Activated T-cell treated with anti-CD3 and anti-CD28 coated beads, Interleukin-2, amount 50 U/mL, for 24 hours (primary cell): ENCODE measurements around the gene SLC5A2.
A peak's percentile ranks its signal among the peaks of the same experiment; 100 is the strongest.
"Not testable (repeated sequence)": the region's sequence is repeated elsewhere in the genome, so short reads cannot be mapped to it uniquely, and the experiment has no call there.

Experiments
- DNase-seq: peaks from one replicate; pipeline ENCODE4 v3.0.0-alpha.2; 2020
- H3K27ac Mint-ChIP-seq: 2 replicates; pipeline ENCODE4 v1.8.0; 2020; ENCODE audit warnings: mild to moderate bottlenecking, mixed read lengths
- H3K27me3 Mint-ChIP-seq: 2 replicates; pipeline ENCODE4 v1.8.0; 2020; ENCODE audit warnings: mixed read lengths
- H3K36me3 Mint-ChIP-seq: 2 replicates; pipeline ENCODE4 v1.8.0; 2020; ENCODE audit warnings: low read depth, mixed read lengths
- H3K4me1 Mint-ChIP-seq: 2 replicates; pipeline ENCODE4 v1.8.0; 2020; ENCODE audit warnings: low read depth, mixed read lengths
- H3K4me3 Mint-ChIP-seq: 2 replicates; pipeline ENCODE4 v1.8.0; 2020; ENCODE audit warnings: mild to moderate bottlenecking, moderate library complexity, mixed read lengths
- H3K9me3 Mint-ChIP-seq: 2 replicates; pipeline ENCODE4 v1.8.0; 2020; ENCODE audit warnings: mixed read lengths

Gene SLC5A2

GRCh38 chr16:31477220-31478216, 5.4 kb upstream of the SLC5A2 start:
- Mint-ChIP-seq H3K4me3 (peak overlapping the region; percentile 68), H3K27ac (no peak overlapping the region), H3K27me3 (peaks cover 24% of the 10 kb centered on the region), H3K9me3 (no peaks in the 10 kb centered on the region), H3K4me1 (peaks cover 27% of the 10 kb centered on the region), H3K36me3 (no peaks in the 10 kb centered on the region)
- DNase-seq: peak; percentile 65

GRCh38 chr16:31478956-31479355, 4.0 kb upstream of the SLC5A2 start:
- no peak overlapping the region for H3K27ac Mint-ChIP-seq
- no peaks in the 10 kb centered on the region for H3K9me3 Mint-ChIP-seq
- H3K4me1 Mint-ChIP-seq: peaks cover 22% of the 10 kb centered on the region
- peaks cover 15% of the 10 kb centered on the region for H3K27me3 Mint-ChIP-seq
- no peak for DNase-seq
- no peak overlapping the region for H3K4me3 Mint-ChIP-seq
- H3K36me3 Mint-ChIP-seq: no peaks in the 10 kb centered on the region

DNA sequence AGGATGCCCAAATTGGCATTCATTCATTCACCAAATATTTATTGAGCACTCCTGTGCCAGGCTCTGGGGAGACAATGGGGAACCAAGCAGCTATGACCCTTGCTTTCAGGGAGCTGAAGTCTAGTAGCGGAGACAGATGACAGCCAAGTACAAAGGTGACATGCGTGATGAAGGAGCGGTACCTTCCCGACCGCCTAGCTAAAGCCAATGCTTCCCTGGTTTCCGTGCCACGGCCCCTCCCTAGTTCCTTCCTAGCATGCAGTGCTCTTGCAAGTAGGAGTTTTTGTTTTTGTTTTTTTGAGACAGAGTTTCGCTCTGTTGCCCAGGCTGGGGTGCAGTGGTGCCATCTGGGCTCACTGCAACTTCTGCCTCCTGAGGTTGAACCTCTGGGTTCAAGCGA, 3.2 kb upstream of the SLC5A2 start:
- H3K27ac Mint-ChIP-seq: no peak overlapping the region
- peaks cover 10% of the 10 kb centered on the region for H3K27me3 Mint-ChIP-seq
- no peaks in the 10 kb centered on the region for H3K9me3 Mint-ChIP-seq
- H3K4me1 Mint-ChIP-seq: peaks cover 22% of the 10 kb centered on the region
- DNase-seq: no peak
- H3K4me3 Mint-ChIP-seq: no peak overlapping the region
- no peaks in the 10 kb centered on the region for H3K36me3 Mint-ChIP-seq

- Mint-ChIP-seq H3K36me3 (no peaks in the 10 kb centered on the region), H3K4me1 (peaks cover 20% of the 10 kb centered on the region), H3K27ac (no peak overlapping the region), H3K27me3 (peaks cover 6% of the 10 kb centered on the region), H3K9me3 (no peaks in the 10 kb centered on the region), H3K4me3 (no peak overlapping the region)
- DNase-seq: no peak
Observed at GRCh38 chr16:31480851-31481536, 1.9 kb upstream of the SLC5A2 start.

GRCh38 chr16:31484048-31484447, 1.1 kb downstream of the SLC5A2 start:
- DNase-seq, H3K36me3 Mint-ChIP-seq, H3K9me3 Mint-ChIP-seq, H3K27me3 Mint-ChIP-seq, H3K27ac Mint-ChIP-seq, H3K4me3 Mint-ChIP-seq: not testable (repeated sequence)
- peaks cover 11% of the 10 kb centered on the region for H3K4me1 Mint-ChIP-seq

- Mint-ChIP-seq H3K4me1 (peaks cover 11% of the 10 kb centered on the region), H3K4me3 (no peak overlapping the region), H3K27me3 (no peaks in the 10 kb centered on the region), H3K36me3 (peaks cover 2% of the 10 kb centered on the region), H3K9me3 (no peaks in the 10 kb centered on the region), H3K27ac (no peak overlapping the region)
- DNase-seq: no peak
Observed at GRCh38 chr16:31484491-31485171, 1.7 kb downstream of the SLC5A2 start.

GRCh38 chr16:31485571-31485970, 2.6 kb downstream of the SLC5A2 start:
- no peak for DNase-seq
- Mint-ChIP-seq H3K27ac (no peak overlapping the region), H3K27me3 (no peaks in the 10 kb centered on the region), H3K4me1 (peaks cover 11% of the 10 kb centered on the region), H3K9me3 (no peaks in the 10 kb centered on the region), H3K4me3 (no peak overlapping the region), H3K36me3 (peaks cover 8% of the 10 kb centered on the region)

GRCh38 chr16:31486045-31486444, 3.1 kb downstream of the SLC5A2 start:
- H3K27me3 Mint-ChIP-seq: no peaks in the 10 kb centered on the region
- H3K4me1 Mint-ChIP-seq: peaks cover 11% of the 10 kb centered on the region
- no peak for DNase-seq
- no peak overlapping the region for H3K4me3 Mint-ChIP-seq
- no peaks in the 10 kb centered on the region for H3K9me3 Mint-ChIP-seq
- H3K36me3 Mint-ChIP-seq: peaks cover 12% of the 10 kb centered on the region
- no peak overlapping the region for H3K27ac Mint-ChIP-seq

DNA sequence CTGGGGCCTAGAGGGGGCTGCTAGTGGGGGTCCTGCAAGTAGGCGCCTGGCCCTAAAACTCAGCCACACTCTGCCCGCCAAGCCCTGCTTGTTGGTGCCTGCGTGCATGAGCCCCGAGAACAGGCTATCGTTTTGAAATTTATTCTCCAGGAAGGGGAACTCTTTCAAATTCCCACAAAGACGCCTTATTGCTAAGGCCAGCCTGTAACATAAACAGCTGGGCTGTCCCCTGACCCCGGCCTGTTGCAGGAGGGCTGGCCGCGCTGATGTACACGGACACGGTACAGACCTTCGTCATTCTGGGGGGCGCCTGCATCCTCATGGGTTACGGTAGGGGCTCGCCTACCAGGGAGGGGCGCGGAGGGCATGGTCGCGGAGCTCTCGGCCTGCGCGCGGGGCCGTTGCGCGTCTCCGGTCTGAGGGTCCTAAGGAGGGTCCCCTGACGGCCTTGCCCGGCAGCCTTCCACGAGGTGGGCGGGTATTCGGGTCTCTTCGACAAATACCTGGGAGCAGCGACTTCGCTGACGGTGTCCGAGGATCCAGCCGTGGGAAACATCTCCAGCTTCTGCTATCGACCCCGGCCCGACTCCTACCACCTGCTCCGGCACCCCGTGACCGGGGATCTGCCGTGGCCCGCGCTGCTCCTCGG, 4.3 kb downstream of the SLC5A2 start:
- H3K4me3 Mint-ChIP-seq: peak overlapping the region; percentile 81
- H3K36me3 Mint-ChIP-seq: peaks cover 22% of the 10 kb centered on the region
- H3K9me3 Mint-ChIP-seq: no peaks in the 10 kb centered on the region
- no peak for DNase-seq
- H3K27me3 Mint-ChIP-seq: no peaks in the 10 kb centered on the region
- peak overlapping the region; percentile 55 for H3K27ac Mint-ChIP-seq
- peaks cover 11% of the 10 kb centered on the region for H3K4me1 Mint-ChIP-seq

- Mint-ChIP-seq H3K4me3 (peak overlapping the region; percentile 81), H3K27ac (peak overlapping the region; percentile 55), H3K36me3 (peaks cover 29% of the 10 kb centered on the region), H3K27me3 (no peaks in the 10 kb centered on the region), H3K4me1 (peaks cover 11% of the 10 kb centered on the region), H3K9me3 (no peaks in the 10 kb centered on the region)
- DNase-seq: peak; percentile 80
Observed at GRCh38 chr16:31487720-31488467, 5.0 kb downstream of the SLC5A2 start.

- no peak for DNase-seq
- H3K9me3 Mint-ChIP-seq: no peaks in the 10 kb centered on the region
- no peaks in the 10 kb centered on the region for H3K27me3 Mint-ChIP-seq
- peak overlapping the region; percentile 81 for H3K4me3 Mint-ChIP-seq
- H3K4me1 Mint-ChIP-seq: peaks cover 11% of the 10 kb centered on the region
- peaks cover 37% of the 10 kb centered on the region for H3K36me3 Mint-ChIP-seq
- no peak overlapping the region for H3K27ac Mint-ChIP-seq
Observed at GRCh38 chr16:31488468-31489297, 5.8 kb downstream of the SLC5A2 start.

DNA sequence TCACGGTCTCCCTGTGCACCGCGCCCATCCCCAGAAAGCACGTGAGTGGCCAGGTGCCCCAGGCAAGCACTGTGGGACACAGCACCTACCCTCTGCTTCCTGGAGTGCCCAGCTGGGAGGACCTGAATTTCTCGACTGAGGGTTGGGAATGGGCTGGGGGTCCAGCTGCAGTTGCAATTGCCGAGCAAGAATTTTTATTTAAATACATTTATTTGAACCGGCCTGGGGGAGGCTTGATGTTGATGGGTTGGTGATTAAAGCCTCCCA, 6.3 kb downstream of the SLC5A2 start:
- no peak overlapping the region for H3K27ac Mint-ChIP-seq
- H3K4me1 Mint-ChIP-seq: peaks cover 11% of the 10 kb centered on the region
- H3K4me3 Mint-ChIP-seq: no peak overlapping the region
- H3K36me3 Mint-ChIP-seq: peaks cover 40% of the 10 kb centered on the region
- no peaks in the 10 kb centered on the region for H3K27me3 Mint-ChIP-seq
- H3K9me3 Mint-ChIP-seq: no peaks in the 10 kb centered on the region
- DNase-seq: no peak
